SK-N-SH treated with all-trans-retinoic acid at 6 μM for 48 hours (cell line): ENCODE data around the gene SDCCAG8.

Source experiments
- ATAC-seq: fragments of 200-7000 bp; cut with Tn5 transposase; 3 replicates; pipeline ENCODE4 v1.9.1; 2020; ENCODE audit warnings: mild to moderate bottlenecking, moderate library complexity
- ARNTL ChIP-seq: fragments of 450-650 bp; formaldehyde crosslinking; IDR thresholded peaks from 2 replicates; pipeline ENCODE4 v1.5.0; 2020; ENCODE audit warnings: low read depth, mild to moderate bottlenecking, moderate library complexity, borderline replicate concordance
- CSDC2 ChIP-seq: fragments of 250-450 bp; sonication (Bioruptor Pico); IDR thresholded peaks from 2 replicates; pipeline ENCODE4 v1.5.0; 2020; ENCODE audit warnings: mild to moderate bottlenecking, moderate library complexity
- CSRNP3 ChIP-seq: fragments of 250-450 bp; sonication (Bioruptor Pico); IDR thresholded peaks from 2 replicates; pipeline ENCODE4 v1.5.1; 2021; ENCODE audit warnings: mild to moderate bottlenecking, moderate library complexity
- ESRRG ChIP-seq: fragments of 250-450 bp; sonication (Bioruptor Pico); IDR thresholded peaks from 2 replicates; pipeline ENCODE4 v1.6.1; 2021; ENCODE audit warnings: mild to moderate bottlenecking
- GLIS3 ChIP-seq: fragments of 250-450 bp; sonication (Bioruptor Pico); IDR thresholded peaks from 2 replicates; pipeline ENCODE4 v1.5.0; 2020; ENCODE audit warnings: mild to moderate bottlenecking, moderate library complexity
- ISL1 ChIP-seq: fragments of 250-450 bp; sonication (Bioruptor Pico); IDR thresholded peaks from 2 replicates; pipeline ENCODE4 v2.1.2; 2022; ENCODE audit warnings: mild to moderate bottlenecking, moderate library complexity
- PATZ1 ChIP-seq: fragments of 250-450 bp; sonication (Bioruptor Pico); IDR thresholded peaks from 2 replicates; pipeline ENCODE4 v1.8.0; 2020; ENCODE audit warnings: mild to moderate bottlenecking, moderate library complexity, borderline replicate concordance
- PPARA ChIP-seq: fragments of 250-450 bp; sonication (Bioruptor Pico); IDR thresholded peaks from 2 replicates; pipeline ENCODE4 v1.5.0; 2020; ENCODE audit warnings: mild to moderate bottlenecking, borderline replicate concordance
- RARB ChIP-seq: fragments of 250-450 bp; sonication (Bioruptor Pico); IDR thresholded peaks from 2 replicates; pipeline ENCODE4 v1.8.0; 2021; ENCODE audit warnings: mild to moderate bottlenecking, moderate library complexity
- SNAI2 ChIP-seq: fragments of 250-450 bp; sonication (Bioruptor Pico); IDR thresholded peaks from 2 replicates; pipeline ENCODE4 v1.5.0; 2020; ENCODE audit warnings: mild to moderate bottlenecking, moderate library complexity
- TOX ChIP-seq: fragments of 250-450 bp; sonication (Bioruptor Pico); IDR thresholded peaks from 2 replicates; pipeline ENCODE4 v1.8.0; 2021; ENCODE audit warnings: mild to moderate bottlenecking, moderate library complexity, borderline replicate concordance
- ZC3H10 ChIP-seq: fragments of 250-450 bp; sonication (Bioruptor Pico); IDR thresholded peaks from 2 replicates; pipeline ENCODE4 v1.5.1; 2021; ENCODE audit warnings: mild to moderate bottlenecking, moderate library complexity
- ZFP3 ChIP-seq: fragments of 250-450 bp; sonication (Bioruptor Pico); IDR thresholded peaks from 2 replicates; pipeline ENCODE4 v1.5.0; 2020; ENCODE audit warnings: mild to moderate bottlenecking, moderate library complexity
- ZFP30 ChIP-seq: fragments of 450-650 bp; formaldehyde crosslinking; IDR thresholded peaks from 2 replicates; pipeline ENCODE4 v1.5.0; 2022; ENCODE audit warnings: mild to moderate bottlenecking, moderate library complexity
- ZNF565 ChIP-seq: fragments of 450-650 bp; formaldehyde crosslinking; conservative IDR thresholded peaks from 2 replicates; pipeline ENCODE4 v1.5.0; 2020; ENCODE audit warnings: low read depth, mild to moderate bottlenecking, moderate library complexity
- ZNF70 ChIP-seq: fragments of 450-650 bp; formaldehyde crosslinking; IDR thresholded peaks from 2 replicates; pipeline ENCODE4 v1.5.0; 2020; ENCODE audit warnings: mild to moderate bottlenecking, moderate library complexity
- ZNF8 ChIP-seq: fragments of 450-650 bp; formaldehyde crosslinking; IDR thresholded peaks from 2 replicates; pipeline ENCODE4 v1.5.0; 2020; ENCODE audit warnings: mild to moderate bottlenecking, moderate library complexity
- TF ChIP-seq, protein P1 (sequence below): fragments of 250-450 bp; sonication (Bioruptor Pico); IDR thresholded peaks from 2 replicates; pipeline ENCODE4 v1.5.1; 2020; ENCODE audit warnings: low read depth, mild to moderate bottlenecking, moderate library complexity
- TF ChIP-seq, protein P2 (sequence below): fragments of 250-450 bp; sonication (Bioruptor Pico); IDR thresholded peaks from 2 replicates; pipeline ENCODE4 v1.8.0; 2021; ENCODE audit warnings: low read depth, mild to moderate bottlenecking, moderate library complexity, borderline replicate concordance

SDCCAG8 gene

GRCh38 chr1:243267914-243268653, 12.2 kb downstream of the SDCCAG8 start (continued):
- TF ChIP-seq, protein P1, sequence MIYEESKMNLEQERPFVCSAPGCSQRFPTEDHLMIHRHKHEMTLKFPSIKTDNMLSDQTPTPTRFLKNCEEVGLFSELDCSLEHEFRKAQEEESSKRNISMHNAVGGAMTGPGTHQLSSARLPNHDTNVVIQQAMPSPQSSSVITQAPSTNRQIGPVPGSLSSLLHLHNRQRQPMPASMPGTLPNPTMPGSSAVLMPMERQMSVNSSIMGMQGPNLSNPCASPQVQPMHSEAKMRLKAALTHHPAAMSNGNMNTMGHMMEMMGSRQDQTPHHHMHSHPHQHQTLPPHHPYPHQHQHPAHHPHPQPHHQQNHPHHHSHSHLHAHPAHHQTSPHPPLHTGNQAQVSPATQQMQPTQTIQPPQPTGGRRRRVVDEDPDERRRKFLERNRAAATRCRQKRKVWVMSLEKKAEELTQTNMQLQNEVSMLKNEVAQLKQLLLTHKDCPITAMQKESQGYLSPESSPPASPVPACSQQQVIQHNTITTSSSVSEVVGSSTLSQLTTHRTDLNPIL (CRISPR knock-in tag), result no peak
- TF ChIP-seq ARNTL (no peak), ZC3H10 (CRISPR knock-in tag) (peak; percentile 75), SNAI2 (CRISPR knock-in tag) (no peak), ZNF565 (no peak), PATZ1 (0 out of 2 replicates have a peak, but pooled peaks have one; percentile 33), RARB (CRISPR knock-in tag) (no peak), CSRNP3 (no peak), ZNF70 (CRISPR knock-in tag) (no peak), CSDC2 (CRISPR knock-in tag) (no peak), ZFP3 (CRISPR knock-in tag) (no peak), ESRRG (CRISPR knock-in tag) (no peak)

GRCh38 chr1:243268751-243269460, 13.1 kb downstream of the SDCCAG8 start:
- peak; percentile 63 for ATAC-seq
- TF ChIP-seq ZNF8, result no peak
- no peak for TF ChIP-seq ZNF70 (CRISPR knock-in tag)
- TF ChIP-seq, protein P1 (CRISPR knock-in tag), result no peak
- TF ChIP-seq RARB (CRISPR knock-in tag), result no peak
- TF ChIP-seq, protein P2, sequence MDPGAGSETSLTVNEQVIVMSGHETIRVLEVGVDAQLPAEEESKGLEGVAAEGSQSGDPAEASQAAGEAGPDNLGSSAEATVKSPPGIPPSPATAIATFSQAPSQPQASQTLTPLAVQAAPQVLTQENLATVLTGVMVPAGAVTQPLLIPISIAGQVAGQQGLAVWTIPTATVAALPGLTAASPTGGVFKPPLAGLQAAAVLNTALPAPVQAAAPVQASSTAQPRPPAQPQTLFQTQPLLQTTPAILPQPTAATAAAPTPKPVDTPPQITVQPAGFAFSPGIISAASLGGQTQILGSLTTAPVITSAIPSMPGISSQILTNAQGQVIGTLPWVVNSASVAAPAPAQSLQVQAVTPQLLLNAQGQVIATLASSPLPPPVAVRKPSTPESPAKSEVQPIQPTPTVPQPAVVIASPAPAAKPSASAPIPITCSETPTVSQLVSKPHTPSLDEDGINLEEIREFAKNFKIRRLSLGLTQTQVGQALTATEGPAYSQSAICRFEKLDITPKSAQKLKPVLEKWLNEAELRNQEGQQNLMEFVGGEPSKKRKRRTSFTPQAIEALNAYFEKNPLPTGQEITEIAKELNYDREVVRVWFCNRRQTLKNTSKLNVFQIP (CRISPR knock-in tag), result no peak
- TF ChIP-seq TOX, result no peak
- no peak for TF ChIP-seq ISL1 (CRISPR knock-in tag)
- no peak for TF ChIP-seq ZFP30 (CRISPR knock-in tag)
- no peak for TF ChIP-seq PPARA (CRISPR knock-in tag)
- TF ChIP-seq GLIS3 (CRISPR knock-in tag), result no peak
- no peak for TF ChIP-seq ARNTL
- TF ChIP-seq, all 23 proteins: peak for 0

- TF ChIP-seq, protein P2 (CRISPR knock-in tag), result no peak
- no peak for TF ChIP-seq GLIS3 (CRISPR knock-in tag)
- TF ChIP-seq PATZ1, result no peak
- no peak for TF ChIP-seq RARB (CRISPR knock-in tag)
- TF ChIP-seq ESRRG (CRISPR knock-in tag), result no peak
- no peak for TF ChIP-seq ZC3H10 (CRISPR knock-in tag)
- TF ChIP-seq, all 23 proteins: peak for 0
- peak; percentile 8 for ATAC-seq
Measured at GRCh38 chr1:243269461-243269801, 13.6 kb downstream of the SDCCAG8 start.
